ENCODE data around the gene PDE9A.

PDE9A gene

DNA sequence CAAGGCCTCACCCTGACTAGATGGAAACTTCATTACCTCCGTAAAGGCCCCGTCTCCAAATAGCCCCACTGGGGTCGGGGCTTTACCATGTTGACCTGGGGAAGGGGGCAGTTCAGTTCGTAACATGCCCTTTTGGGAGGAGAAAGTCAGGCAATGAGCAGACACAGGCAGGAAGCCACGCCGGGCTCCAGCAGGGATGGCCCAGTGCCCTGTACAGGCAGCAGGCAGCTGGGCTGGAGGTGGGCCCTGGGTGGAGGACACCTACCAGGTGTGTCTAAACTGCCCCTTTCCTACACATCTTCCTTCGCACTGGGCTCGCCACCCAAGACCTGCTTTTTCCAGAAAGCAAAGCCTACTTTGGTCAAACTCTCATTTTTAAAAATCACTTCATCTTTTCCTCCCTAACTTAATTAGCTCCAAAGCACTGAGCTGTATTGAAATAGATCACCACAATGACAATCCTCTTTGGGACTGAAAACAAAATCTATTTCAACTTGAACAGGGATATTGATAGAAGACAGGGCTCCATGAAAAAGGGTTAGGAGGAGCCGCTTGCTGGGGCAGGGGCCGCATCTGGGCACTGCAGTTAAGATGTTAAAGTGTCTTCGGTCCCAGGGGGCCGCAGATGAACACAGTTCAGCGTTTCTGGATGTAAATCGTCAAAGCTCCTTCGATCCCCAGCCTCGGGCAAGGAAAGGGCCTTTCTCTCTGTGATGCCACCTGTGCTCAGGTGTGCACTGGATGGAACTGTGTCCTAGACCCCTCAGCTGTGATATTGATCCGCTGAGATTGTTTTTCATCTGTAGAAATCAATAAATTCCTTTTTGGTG is 104.6 kb downstream of the PDE9A start:
- no peak overlapping the region for H3K4me3 ChIP-seq (ENCODE audit: low read depth, low read length)
- TF ChIP-seq, protein P1, sequence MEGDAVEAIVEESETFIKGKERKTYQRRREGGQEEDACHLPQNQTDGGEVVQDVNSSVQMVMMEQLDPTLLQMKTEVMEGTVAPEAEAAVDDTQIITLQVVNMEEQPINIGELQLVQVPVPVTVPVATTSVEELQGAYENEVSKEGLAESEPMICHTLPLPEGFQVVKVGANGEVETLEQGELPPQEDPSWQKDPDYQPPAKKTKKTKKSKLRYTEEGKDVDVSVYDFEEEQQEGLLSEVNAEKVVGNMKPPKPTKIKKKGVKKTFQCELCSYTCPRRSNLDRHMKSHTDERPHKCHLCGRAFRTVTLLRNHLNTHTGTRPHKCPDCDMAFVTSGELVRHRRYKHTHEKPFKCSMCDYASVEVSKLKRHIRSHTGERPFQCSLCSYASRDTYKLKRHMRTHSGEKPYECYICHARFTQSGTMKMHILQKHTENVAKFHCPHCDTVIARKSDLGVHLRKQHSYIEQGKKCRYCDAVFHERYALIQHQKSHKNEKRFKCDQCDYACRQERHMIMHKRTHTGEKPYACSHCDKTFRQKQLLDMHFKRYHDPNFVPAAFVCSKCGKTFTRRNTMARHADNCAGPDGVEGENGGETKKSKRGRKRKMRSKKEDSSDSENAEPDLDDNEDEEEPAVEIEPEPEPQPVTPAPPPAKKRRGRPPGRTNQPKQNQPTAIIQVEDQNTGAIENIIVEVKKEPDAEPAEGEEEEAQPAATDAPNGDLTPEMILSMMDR (IDR thresholded peaks at IDR 0.05; ENCODE audit: low read depth, low read length) = no peak

DNA sequence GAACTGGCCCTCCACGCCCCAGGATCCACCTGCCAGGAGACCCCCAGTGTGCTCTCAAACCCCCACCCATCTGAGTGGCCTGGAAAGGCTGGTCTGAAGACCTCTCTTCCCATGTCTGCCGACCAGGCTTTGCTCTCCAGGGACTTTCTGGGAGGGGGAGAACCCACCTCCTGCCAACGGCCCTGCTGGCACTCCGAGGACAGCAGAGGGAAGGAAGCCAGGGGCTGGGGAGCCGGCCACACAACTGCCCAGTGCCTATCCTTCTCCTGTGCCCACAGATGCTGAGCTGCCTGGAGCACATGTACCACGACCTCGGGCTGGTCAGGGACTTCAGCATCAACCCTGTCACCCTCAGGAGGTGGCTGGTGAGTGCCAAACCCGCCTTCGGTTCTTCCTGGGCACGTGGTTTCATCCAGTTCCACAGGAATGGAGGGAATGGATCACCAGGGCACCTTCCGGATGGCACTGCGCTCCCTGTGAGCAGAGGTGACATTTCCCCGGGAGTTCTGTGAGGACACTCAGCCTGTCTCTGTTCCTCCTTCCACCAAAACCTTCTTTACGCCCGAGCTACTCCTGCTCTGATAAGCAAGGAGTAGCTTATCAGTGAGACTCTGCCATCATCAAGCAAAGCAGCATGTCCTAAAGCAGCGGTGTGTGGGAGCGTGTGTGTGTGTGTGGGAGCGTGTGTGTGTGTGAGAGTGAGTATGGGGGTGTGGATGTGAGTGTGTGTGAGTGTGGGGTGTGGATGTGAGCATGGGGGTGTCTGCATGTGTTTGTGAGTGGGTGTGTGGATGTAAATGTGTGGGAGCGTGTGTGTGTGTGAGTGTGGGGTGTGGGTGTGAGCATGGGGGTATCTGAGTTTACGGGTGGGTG is 105.5 kb downstream of the PDE9A start:
- TF ChIP-seq, protein P1 (IDR thresholded peaks at IDR 0.05; ENCODE audit: low read depth, low read length) = no peak

DNA sequence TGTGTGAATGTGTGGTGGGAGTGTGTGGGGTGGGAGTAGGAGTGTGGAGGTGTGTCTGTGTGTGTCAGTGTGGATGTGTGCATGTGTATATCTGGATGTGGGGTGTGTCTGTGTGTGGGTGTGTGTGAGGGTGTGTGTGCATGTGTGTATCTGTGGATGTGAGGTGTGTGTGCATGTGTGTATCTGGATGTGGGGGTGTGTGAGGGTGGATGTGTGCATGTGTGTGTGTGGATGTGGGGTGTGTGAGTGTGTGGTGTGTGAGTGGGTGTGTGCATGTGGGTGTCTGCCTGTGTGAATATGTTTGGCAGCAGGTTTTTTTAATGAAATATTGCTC is 106.1 kb downstream of the PDE9A start:
- no peak overlapping the region for H3K4me3 ChIP-seq (ENCODE audit: low read depth, low read length)
- TF ChIP-seq, protein P1 (IDR thresholded peaks at IDR 0.05; ENCODE audit: low read depth, low read length) = no peak

More for the DNA sequence above, 105.5 kb downstream of the PDE9A start:
- H3K4me3 ChIP-seq (ENCODE audit: low read depth, low read length) = no peak overlapping the region

DNA sequence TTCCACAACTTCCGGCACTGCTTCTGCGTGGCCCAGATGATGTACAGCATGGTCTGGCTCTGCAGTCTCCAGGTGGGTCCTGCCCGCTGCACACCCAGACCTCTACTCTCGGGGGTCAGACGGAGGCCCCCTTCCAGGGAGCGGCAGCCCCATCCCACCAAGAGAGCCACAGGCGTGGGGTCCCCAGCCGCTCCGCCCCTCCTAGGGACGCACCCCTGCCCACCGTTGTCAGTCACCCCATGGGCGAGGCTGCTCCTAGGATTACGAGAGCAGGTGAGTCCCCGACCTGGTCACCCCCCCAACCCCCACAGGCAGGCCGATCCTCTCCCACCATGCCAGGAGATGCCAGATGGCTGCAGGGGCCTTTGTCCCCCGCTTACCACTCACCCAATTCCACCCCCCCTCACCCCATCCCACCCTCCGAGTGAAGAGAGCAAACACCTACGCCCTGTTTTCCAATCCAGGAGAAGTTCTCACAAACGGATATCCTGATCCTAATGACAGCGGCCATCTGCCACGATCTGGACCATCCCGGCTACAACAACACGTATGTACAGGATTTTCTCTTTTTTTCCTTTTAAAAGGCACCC is 107.0 kb downstream of the PDE9A start:
- TF ChIP-seq, protein P1 (IDR thresholded peaks at IDR 0.05; ENCODE audit: low read depth, low read length) = no peak
- H3K4me3 ChIP-seq (ENCODE audit: low read depth, low read length) = no peak overlapping the region

DNA sequence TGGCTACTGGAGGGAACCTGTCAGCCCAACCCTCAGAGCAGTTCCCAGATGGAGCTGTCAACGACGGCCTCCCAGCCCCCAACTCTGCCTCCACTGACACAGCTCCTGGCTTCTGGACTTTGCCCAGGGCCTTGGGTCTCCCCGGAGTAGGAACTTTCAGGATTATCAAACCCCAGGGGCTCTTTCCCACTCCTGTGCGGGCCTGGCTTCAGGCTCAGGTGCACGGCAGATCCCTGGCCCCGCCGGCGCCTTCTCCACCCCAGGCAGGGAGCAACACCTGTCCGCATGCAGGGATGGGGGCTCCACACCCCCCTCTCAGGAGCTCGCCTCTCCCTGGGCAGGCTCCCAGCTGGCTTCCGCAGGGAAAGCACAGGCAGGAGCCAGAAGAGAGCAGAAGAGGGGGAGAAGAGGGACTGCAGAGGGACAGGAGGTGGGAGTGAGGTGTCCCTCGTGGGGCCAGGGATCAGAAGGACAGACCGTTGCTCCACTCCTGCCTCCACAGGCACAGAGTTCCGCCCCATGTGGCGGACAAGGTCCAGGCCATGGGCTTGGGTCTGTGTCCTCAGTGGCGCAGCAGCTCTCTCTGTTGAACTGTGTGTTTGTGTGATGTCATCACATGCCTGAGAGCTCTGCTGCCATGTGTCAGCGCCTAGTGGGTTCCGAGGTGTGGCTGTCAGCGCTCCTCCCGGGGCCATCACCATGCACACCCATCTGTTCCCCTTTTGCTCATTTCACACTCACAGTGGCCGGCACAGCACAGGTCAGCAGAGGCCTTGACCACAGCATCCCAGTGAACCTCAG is 107.7 kb downstream of the PDE9A start:
- no peak overlapping the region for H3K4me3 ChIP-seq (ENCODE audit: low read depth, low read length)
- TF ChIP-seq, protein P1 (IDR thresholded peaks at IDR 0.05; ENCODE audit: low read depth, low read length) = no peak

DNA sequence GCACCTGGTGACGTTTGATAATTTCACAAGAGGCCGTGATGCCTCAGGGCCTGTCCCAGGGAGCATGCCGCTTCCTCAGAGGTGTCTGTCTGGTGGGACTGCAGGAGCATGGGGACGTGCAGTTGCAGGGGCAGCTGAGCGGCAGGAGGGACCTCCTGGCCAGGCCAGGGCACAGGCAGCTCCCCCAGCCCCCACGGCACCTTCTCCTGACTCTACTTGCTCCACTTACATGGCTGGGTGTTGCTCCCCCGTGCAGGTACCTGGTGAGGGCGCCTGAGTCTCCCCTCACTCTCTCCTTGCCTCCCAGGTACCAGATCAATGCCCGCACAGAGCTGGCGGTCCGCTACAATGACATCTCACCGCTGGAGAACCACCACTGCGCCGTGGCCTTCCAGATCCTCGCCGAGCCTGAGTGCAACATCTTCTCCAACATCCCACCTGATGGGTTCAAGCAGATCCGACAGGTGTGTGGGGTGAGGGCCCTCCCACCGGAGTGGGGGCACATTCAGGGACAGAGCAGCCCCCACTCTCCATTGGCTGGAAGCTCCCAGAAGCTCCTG is 108.4 kb downstream of the PDE9A start:
- TF ChIP-seq, protein P1 (IDR thresholded peaks at IDR 0.05; ENCODE audit: low read depth, low read length) = no peak
- no peak overlapping the region for H3K4me3 ChIP-seq (ENCODE audit: low read depth, low read length)
